Measurements from ENCODE around the gene GADD45GIP1. TPM values are rescaled to one million over a fixed set of nuclear protein-coding genes. Genes with fewer than 3 reads are reported as not detected.

GADD45GIP1 gene
- polyA plus RNA-seq, 1 of the 3 experiments (the other 2 are of a cell fraction) = 91.8 TPM

DNA sequence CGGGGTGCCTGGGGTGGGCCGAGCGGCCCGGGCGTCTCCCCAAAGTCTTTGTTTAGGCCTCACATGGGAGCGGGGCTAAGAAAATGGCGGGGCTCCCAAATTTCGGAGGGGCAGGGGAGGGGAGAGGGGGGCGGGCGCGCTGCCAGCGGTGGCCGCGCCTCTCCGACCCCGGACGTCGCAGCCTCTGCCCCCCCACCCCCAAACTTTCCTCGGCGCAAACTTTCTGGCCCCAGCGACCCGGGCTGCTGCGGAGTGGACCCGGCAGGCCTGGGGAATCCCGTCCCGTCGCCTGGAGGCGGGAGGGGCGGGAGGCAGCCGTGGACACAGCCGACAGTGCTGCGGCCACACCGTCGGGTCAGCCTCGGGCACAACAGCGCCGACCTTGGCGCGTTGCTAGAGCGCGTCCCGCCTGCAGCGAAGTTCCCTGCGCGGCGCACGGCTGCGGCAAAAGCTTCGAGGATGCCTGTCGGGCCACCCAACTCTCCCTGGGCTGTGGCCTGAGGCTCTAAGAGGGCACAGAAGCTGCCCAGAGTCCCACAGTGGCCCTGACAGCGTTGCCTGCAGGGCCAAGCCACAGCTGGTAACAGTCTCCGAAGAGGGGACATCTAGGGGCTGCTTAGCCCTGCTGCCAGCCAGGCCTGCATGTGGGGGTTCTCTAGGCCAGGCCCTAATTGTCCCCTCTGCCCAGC is 39.5 kb upstream of the GADD45GIP1 start (continued):
- TF ChIP-seq, protein P1, sequence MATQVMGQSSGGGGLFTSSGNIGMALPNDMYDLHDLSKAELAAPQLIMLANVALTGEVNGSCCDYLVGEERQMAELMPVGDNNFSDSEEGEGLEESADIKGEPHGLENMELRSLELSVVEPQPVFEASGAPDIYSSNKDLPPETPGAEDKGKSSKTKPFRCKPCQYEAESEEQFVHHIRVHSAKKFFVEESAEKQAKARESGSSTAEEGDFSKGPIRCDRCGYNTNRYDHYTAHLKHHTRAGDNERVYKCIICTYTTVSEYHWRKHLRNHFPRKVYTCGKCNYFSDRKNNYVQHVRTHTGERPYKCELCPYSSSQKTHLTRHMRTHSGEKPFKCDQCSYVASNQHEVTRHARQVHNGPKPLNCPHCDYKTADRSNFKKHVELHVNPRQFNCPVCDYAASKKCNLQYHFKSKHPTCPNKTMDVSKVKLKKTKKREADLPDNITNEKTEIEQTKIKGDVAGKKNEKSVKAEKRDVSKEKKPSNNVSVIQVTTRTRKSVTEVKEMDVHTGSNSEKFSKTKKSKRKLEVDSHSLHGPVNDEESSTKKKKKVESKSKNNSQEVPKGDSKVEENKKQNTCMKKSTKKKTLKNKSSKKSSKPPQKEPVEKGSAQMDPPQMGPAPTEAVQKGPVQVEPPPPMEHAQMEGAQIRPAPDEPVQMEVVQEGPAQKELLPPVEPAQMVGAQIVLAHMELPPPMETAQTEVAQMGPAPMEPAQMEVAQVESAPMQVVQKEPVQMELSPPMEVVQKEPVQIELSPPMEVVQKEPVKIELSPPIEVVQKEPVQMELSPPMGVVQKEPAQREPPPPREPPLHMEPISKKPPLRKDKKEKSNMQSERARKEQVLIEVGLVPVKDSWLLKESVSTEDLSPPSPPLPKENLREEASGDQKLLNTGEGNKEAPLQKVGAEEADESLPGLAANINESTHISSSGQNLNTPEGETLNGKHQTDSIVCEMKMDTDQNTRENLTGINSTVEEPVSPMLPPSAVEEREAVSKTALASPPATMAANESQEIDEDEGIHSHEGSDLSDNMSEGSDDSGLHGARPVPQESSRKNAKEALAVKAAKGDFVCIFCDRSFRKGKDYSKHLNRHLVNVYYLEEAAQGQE (IDR thresholded peaks at IDR 0.05; ENCODE audit: low read depth, low read length) = no peak
- no peak for TF ChIP-seq FOSL2 (IDR thresholded peaks at IDR 0.05; ENCODE audit: borderline replicate concordance, low read depth)
- TF ChIP-seq CHD2 (IDR thresholded peaks at IDR 0.05; ENCODE audit: low read length, partially characterized antibody) = no peak
- TF ChIP-seq, protein P2, sequence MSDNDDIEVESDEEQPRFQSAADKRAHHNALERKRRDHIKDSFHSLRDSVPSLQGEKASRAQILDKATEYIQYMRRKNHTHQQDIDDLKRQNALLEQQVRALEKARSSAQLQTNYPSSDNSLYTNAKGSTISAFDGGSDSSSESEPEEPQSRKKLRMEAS (IDR thresholded peaks at IDR 0.05; ENCODE audit: low read depth) = no peak
- TF ChIP-seq, protein P3, sequence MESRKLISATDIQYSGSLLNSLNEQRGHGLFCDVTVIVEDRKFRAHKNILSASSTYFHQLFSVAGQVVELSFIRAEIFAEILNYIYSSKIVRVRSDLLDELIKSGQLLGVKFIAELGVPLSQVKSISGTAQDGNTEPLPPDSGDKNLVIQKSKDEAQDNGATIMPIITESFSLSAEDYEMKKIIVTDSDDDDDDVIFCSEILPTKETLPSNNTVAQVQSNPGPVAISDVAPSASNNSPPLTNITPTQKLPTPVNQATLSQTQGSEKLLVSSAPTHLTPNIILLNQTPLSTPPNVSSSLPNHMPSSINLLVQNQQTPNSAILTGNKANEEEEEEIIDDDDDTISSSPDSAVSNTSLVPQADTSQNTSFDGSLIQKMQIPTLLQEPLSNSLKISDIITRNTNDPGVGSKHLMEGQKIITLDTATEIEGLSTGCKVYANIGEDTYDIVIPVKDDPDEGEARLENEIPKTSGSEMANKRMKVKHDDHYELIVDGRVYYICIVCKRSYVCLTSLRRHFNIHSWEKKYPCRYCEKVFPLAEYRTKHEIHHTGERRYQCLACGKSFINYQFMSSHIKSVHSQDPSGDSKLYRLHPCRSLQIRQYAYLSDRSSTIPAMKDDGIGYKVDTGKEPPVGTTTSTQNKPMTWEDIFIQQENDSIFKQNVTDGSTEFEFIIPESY (IDR thresholded peaks at IDR 0.05; ENCODE audit: borderline replicate concordance, low read depth) = no peak

DNA sequence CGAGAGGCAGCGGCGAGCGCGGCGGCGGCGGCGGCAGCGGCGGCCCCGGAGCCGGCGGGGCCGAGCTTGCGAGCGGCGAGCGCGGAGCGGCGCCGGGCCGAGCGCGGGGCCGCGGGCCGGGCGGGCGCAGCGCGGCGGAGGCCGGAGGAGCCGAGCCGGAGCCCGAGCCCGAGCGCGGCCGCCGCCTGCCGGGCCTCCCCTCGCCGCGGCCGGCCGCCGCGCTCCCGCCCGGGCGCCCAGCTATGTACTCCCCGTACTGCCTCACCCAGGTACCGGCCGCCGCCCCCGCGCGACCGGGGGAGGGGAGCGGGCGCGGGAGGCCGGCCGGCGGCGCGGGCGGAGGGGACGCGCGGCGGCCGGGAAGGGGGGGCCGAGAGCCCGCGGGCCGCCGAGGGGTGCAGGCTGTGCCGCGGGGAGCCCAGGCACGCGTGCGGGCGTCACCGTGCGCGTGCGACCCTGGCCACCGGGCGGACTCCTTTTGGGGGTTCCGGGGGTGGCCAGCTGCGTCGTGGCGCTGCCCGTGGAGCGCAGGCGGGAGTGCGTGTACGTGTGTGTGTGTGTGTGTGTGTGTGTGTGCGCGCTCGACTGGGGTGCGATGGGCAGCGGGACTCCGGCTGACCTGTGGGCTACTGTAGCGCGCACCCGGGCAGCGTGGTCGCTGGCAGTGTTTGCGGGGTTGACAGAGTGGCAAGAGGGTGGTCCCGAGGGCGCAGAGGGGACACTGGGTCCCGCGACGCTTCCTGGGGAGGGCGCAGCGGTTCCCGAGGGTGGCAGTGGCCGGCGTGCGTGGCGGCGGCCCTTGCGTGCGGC is 38.8 kb upstream of the GADD45GIP1 start:
- Histone ChIP-seq H3K36me3 (replicated peaks in 1 of 2; ENCODE audit: control insufficient read depth in 1 of 2, insufficient read depth in 2 of 2, low read length in 1 of 2) (no peaks in the 10 kb centered on the region), H3K9me2 (no peaks in the 10 kb centered on the region), H3K4me2 (peak overlapping the region; percentile 92), H3K4me1 (ENCODE audit: control insufficient read depth in 1 of 2, insufficient read depth in 2 of 2, low read depth in 1 of 2, low read length in 1 of 2) (peaks cover 0 to 17% of the 10 kb centered on the region in 2 experiments; a peak in 1 of 4 replicates), H3K9me3 (no peaks in the 10 kb centered on the region), H3K27me3 (ENCODE audit: insufficient read depth) (no peaks in the 10 kb centered on the region), H4K20me1 (ENCODE audit: insufficient read depth) (peaks cover 6% of the 10 kb centered on the region; the same call in 1 of the 2 replicates), H3F3A (replicated peaks; ENCODE audit: insufficient read depth) (peaks cover 6% of the 10 kb centered on the region), H3K27ac (ENCODE audit: low read depth in 2 of 2, low read length in 1 of 2) (no peak overlapping the region), H3K79me2 (ENCODE audit: insufficient read depth) (peaks cover 29% of the 10 kb centered on the region), H3K9ac (peak overlapping the region; percentile 61), H3K4me3 (ENCODE audit: low read depth in 2 of 2, low read length in 1 of 2) (peak overlapping the region; percentile 57 to 76), H2AFZ (ENCODE audit: low read depth) (no peak overlapping the region)
- DNase-seq = peak; percentile 87
- POLR2A ChIA-PET = interaction anchor here (0.9 kb wide), 1 partner anchor 65 kb away, joined by 3 read pairs; no protein-coding TSS in a partner anchor
- TF ChIP-seq, protein P2 (IDR thresholded peaks at IDR 0.05; ENCODE audit: low read depth) = peak; percentile 33; the same call in 1 of the 2 replicates
- TF ChIP-seq TCF12 (IDR thresholded peaks at IDR 0.05) = no peak
- TF ChIP-seq MXI1 (IDR thresholded peaks at IDR 0.05; ENCODE audit: low read depth, low read length) = 0 out of 2 replicates have a peak, but pooled peaks have one; percentile 39
- no CpG with 5 or more reads among the region's 129 CpGs for WGBS (ENCODE audit: low lambda C conversion rate)
- CTCF ChIA-PET = interaction anchor here (1.3 to 2.1 kb wide), 3 partner anchors 12 to 65 kb away, joined by 4 to 9 read pairs (median 6); no protein-coding TSS in a partner anchor
